LNCaP clone FGC (cell line): ENCODE results near the gene SARDH.
A peak's percentile ranks its signal among the peaks of the same experiment; 100 is the strongest.
"Not testable (repeated sequence)": the region's sequence is repeated elsewhere in the genome, so short reads cannot be mapped to it uniquely, and the experiment has no call there.

ENCODE experiments used
- DNase-seq: peaks from one replicate; pipeline ENCODE4 v3.0.0-alpha.2; 2011; ENCODE audit warnings: low read depth
- H3K4me3 ChIP-seq: 2 replicates; pipeline ENCODE4 v1.5.1; 2011; ENCODE audit warnings: mild to moderate bottlenecking, low read depth, low read length, control low read depth
- CTCF ChIP-seq: IDR thresholded peaks from 2 replicates; pipeline ENCODE4 v1.5.1; 2012; ENCODE audit warnings: mild to moderate bottlenecking; ENCODE audit not compliant: control insufficient read depth, insufficient read depth; ENCODE audit errors: extremely low read depth

The SARDH gene

GRCh38 chr9:133627341-133627740 lies 110.8 kb downstream of the SARDH start:
- TF ChIP-seq CTCF = no peak
- no peak overlapping the region for H3K4me3 ChIP-seq
- no peak for DNase-seq

- H3K4me3 ChIP-seq, DNase-seq: not testable (repeated sequence)
Observed at GRCh38 chr9:133626008-133626407, 112.1 kb downstream of the SARDH start.

- H3K4me3 ChIP-seq = no peak overlapping the region
- TF ChIP-seq CTCF = no peak
- no peak for DNase-seq
Observed at GRCh38 chr9:133622555-133622954, 115.6 kb downstream of the SARDH start.

GRCh38 chr9:133621725-133622267 lies 116.4 kb downstream of the SARDH start:
- no peak overlapping the region for H3K4me3 ChIP-seq
- DNase-seq = no peak
- TF ChIP-seq CTCF = no peak

GRCh38 chr9:133619791-133620190 lies 118.4 kb downstream of the SARDH start:
- no peak for TF ChIP-seq CTCF
- no peak overlapping the region for H3K4me3 ChIP-seq
- peak; percentile 14 for DNase-seq

- TF ChIP-seq CTCF = no peak
- no peak for DNase-seq
- H3K4me3 ChIP-seq = no peak overlapping the region
Observed at GRCh38 chr9:133618726-133619125, 119.4 kb downstream of the SARDH start.

GRCh38 chr9:133616643-133617405 lies 121.3 kb downstream of the SARDH start:
- H3K4me3 ChIP-seq = no peak overlapping the region
- no peak for TF ChIP-seq CTCF
- no peak for DNase-seq
